ENCODE measurements around the gene TPT1.

The TPT1 gene

GRCh38 chr13:45333977-45334922 is 6.7 kb downstream of the TPT1 start:
- peaks cover 55% of the 10 kb centered on the region for H4K20me1 ChIP-seq (ENCODE audit: insufficient read depth, low read length, poor library complexity, severe bottlenecking)
- no peak overlapping the region for H2AFZ ChIP-seq (ENCODE audit: low read length)
- peaks cover 22% of the 10 kb centered on the region for H3F3A ChIP-seq (ENCODE audit: low read depth)
- no peak for TF ChIP-seq EZH2phosphoT487 (IDR thresholded peaks at IDR 0.05; ENCODE audit: borderline replicate concordance)
- no peak for TF ChIP-seq CTCF (conservative IDR thresholded peaks at IDR 0.05; ENCODE audit: low read length)
- peaks cover 42% of the 10 kb centered on the region for H3K36me3 ChIP-seq (ENCODE audit: insufficient read depth, low read length)
- no peaks in the 10 kb centered on the region for H3K9me2 ChIP-seq (replicated peaks; ENCODE audit: low read depth, low read length)
- peak overlapping the region; percentile 59 for H3K4me3 ChIP-seq (ENCODE audit: low read length, poor library complexity, severe bottlenecking)
- H3K9me3 ChIP-seq (ENCODE audit: insufficient read depth, low read depth, low read length), result no peaks in the 10 kb centered on the region
- peak overlapping the region; percentile 54 for H3K9ac ChIP-seq (ENCODE audit: low read depth, low read length, poor library complexity, severe bottlenecking)
- H3K4me2 ChIP-seq (ENCODE audit: low read depth, low read length, poor library complexity, severe bottlenecking), result peak overlapping the region; percentile 92
- H3K79me2 ChIP-seq (ENCODE audit: insufficient read depth, low read length), result peaks cover 75% of the 10 kb centered on the region
- no peaks in the 10 kb centered on the region for H3K27me3 ChIP-seq (ENCODE audit: insufficient read depth, low read length, poor library complexity, severe bottlenecking)
- peaks cover 94% of the 10 kb centered on the region for H3K4me1 ChIP-seq (ENCODE audit: insufficient read depth, low read length, poor library complexity, severe bottlenecking)

GRCh38 chr13:45333251-45333976 is 7.6 kb downstream of the TPT1 start:
- Histone ChIP-seq H3K36me3 (ENCODE audit: insufficient read depth, low read length) (peaks cover 34% of the 10 kb centered on the region), H3F3A (ENCODE audit: low read depth) (peaks cover 28% of the 10 kb centered on the region), H3K9me2 (replicated peaks; ENCODE audit: low read depth, low read length) (no peaks in the 10 kb centered on the region), H2AFZ (ENCODE audit: low read length) (no peak overlapping the region), H3K4me3 (ENCODE audit: low read length, poor library complexity, severe bottlenecking) (peak overlapping the region; percentile 54), H4K20me1 (ENCODE audit: insufficient read depth, low read length, poor library complexity, severe bottlenecking) (peaks cover 47% of the 10 kb centered on the region), H3K27me3 (ENCODE audit: insufficient read depth, low read length, poor library complexity, severe bottlenecking) (no peaks in the 10 kb centered on the region), H3K79me2 (ENCODE audit: insufficient read depth, low read length) (peaks cover 67% of the 10 kb centered on the region), H3K4me1 (ENCODE audit: insufficient read depth, low read length, poor library complexity, severe bottlenecking) (peaks cover 94% of the 10 kb centered on the region), H3K9ac (ENCODE audit: low read depth, low read length, poor library complexity, severe bottlenecking) (peak overlapping the region; percentile 54), H3K4me2 (ENCODE audit: low read depth, low read length, poor library complexity, severe bottlenecking) (peak overlapping the region; percentile 92), H3K9me3 (ENCODE audit: insufficient read depth, low read depth, low read length) (no peaks in the 10 kb centered on the region)
- TF ChIP-seq EZH2phosphoT487 (IDR thresholded peaks at IDR 0.05; ENCODE audit: borderline replicate concordance) (no peak), CTCF (conservative IDR thresholded peaks at IDR 0.05; ENCODE audit: low read length) (no peak)

GRCh38 chr13:45332831-45333219 is 8.2 kb downstream of the TPT1 start:
- H3K9ac ChIP-seq (ENCODE audit: low read depth, low read length, poor library complexity, severe bottlenecking), result no peak overlapping the region

More at GRCh38 chr13:45332831-45333219, 8.2 kb downstream of the TPT1 start:
- H3K4me1 ChIP-seq (ENCODE audit: insufficient read depth, low read length, poor library complexity, severe bottlenecking), result peaks cover 90% of the 10 kb centered on the region
- peaks cover 28% of the 10 kb centered on the region for H3K36me3 ChIP-seq (ENCODE audit: insufficient read depth, low read length)
- peaks cover 28% of the 10 kb centered on the region for H3F3A ChIP-seq (ENCODE audit: low read depth)
- no peaks in the 10 kb centered on the region for H3K9me2 ChIP-seq (replicated peaks; ENCODE audit: low read depth, low read length)
- TF ChIP-seq EZH2phosphoT487 (IDR thresholded peaks at IDR 0.05; ENCODE audit: borderline replicate concordance), result no peak
- no peak for TF ChIP-seq CTCF (conservative IDR thresholded peaks at IDR 0.05; ENCODE audit: low read length)
- peaks cover 61% of the 10 kb centered on the region for H3K79me2 ChIP-seq (ENCODE audit: insufficient read depth, low read length)
- H4K20me1 ChIP-seq (ENCODE audit: insufficient read depth, low read length, poor library complexity, severe bottlenecking), result peaks cover 41% of the 10 kb centered on the region
- no peaks in the 10 kb centered on the region for H3K9me3 ChIP-seq (ENCODE audit: insufficient read depth, low read depth, low read length)
- no peak overlapping the region for H2AFZ ChIP-seq (ENCODE audit: low read length)
- peak overlapping the region; percentile 92 for H3K4me2 ChIP-seq (ENCODE audit: low read depth, low read length, poor library complexity, severe bottlenecking)
- H3K4me3 ChIP-seq (ENCODE audit: low read length, poor library complexity, severe bottlenecking), result peak overlapping the region; percentile 54
- no peaks in the 10 kb centered on the region for H3K27me3 ChIP-seq (ENCODE audit: insufficient read depth, low read length, poor library complexity, severe bottlenecking)

Measured in Loucy (cell line).